IMR-90 (cell line): ENCODE data around the gene STRIP2. TPM values are rescaled to one million over a fixed set of nuclear protein-coding genes. Genes with fewer than 3 reads are reported as not detected.

Experiments
- ATAC-seq: fragments of 200-7000 bp; cut with Tn5 transposase; 2 replicates; pipeline ENCODE4 v1.9.1; 2020; ENCODE audit warnings: low read depth, mild to moderate bottlenecking, moderate library complexity
- BruUV-seq: library from RNA; stranded (reverse); fragments of 400-500 nt; replicated peaks from 2 replicates; lab custom pipeline; 2021; lab: Mats Ljungman, UMichigan
- CTCF ChIA-PET: fragments of 300-600 bp; formaldehyde crosslinking; extraction: SDS; loops from one replicate; lab custom pipeline; 2021; ENCODE audit warnings: antibody characterized with exemption; lab: Yijun Ruan, JAX
- POLR2A ChIA-PET: fragments of 300-600 bp; sonication (Branson Sonifier 250); formaldehyde crosslinking; loops from one replicate; lab custom pipeline; 2022; ENCODE audit warnings: antibody characterized with exemption; ENCODE audit not compliant: unreplicated experiment; lab: Charles Lee
- DNase-seq: peaks from one replicate; pipeline ENCODE4 v3.0.0; 2013
- H2AFZ ChIP-seq: replicated peaks from 2 replicates; pipeline ENCODE3; 2013; ENCODE audit warnings: low read length, mild to moderate bottlenecking; ENCODE audit not compliant: poor library complexity
- H2AK5ac ChIP-seq: 2 replicates; pipeline ENCODE4 v1.6.1; 2013; ENCODE audit warnings: low read depth, low read length, inconsistent platforms
- H2AK9ac ChIP-seq: replicated peaks from 2 replicates; pipeline ENCODE3; 2013; ENCODE audit warnings: mild to moderate bottlenecking, low read depth, low read length, moderate library complexity; ENCODE audit not compliant: poor library complexity
- H2BK120ac ChIP-seq: 2 replicates; pipeline ENCODE4 v1.6.1; 2013; ENCODE audit warnings: low read depth, low read length, inconsistent platforms
- H2BK15ac ChIP-seq: 3 replicates; pipeline ENCODE4 v1.6.1; 2013; ENCODE audit warnings: low read depth, low read length, inconsistent platforms
- H2BK20ac ChIP-seq: 2 replicates; pipeline ENCODE4 v1.6.1; 2013; ENCODE audit warnings: low read depth, mild to moderate bottlenecking, inconsistent platforms, low read length, moderate library complexity
- H2BK5ac ChIP-seq: 2 replicates; pipeline ENCODE4 v1.6.1; 2013; ENCODE audit warnings: mild to moderate bottlenecking, low read depth, low read length, inconsistent platforms; ENCODE audit not compliant: poor library complexity, severe bottlenecking
- H3K14ac ChIP-seq: replicated peaks from 2 replicates; pipeline ENCODE4 v1.6.1; 2013; ENCODE audit warnings: low read depth, low read length, inconsistent platforms
- H3K18ac ChIP-seq: 2 replicates; pipeline ENCODE4 v1.6.1; 2013; ENCODE audit warnings: low read depth, low read length, control low read depth
- H3K23ac ChIP-seq: 2 replicates; pipeline ENCODE4 v1.6.1; 2013; ENCODE audit warnings: low read depth, low read length, inconsistent platforms
- H3K27ac ChIP-seq: 2 replicates; pipeline ENCODE4 v1.5.1; 2013; ENCODE audit warnings: mild to moderate bottlenecking, control low read depth, low read length; ENCODE audit not compliant: insufficient read depth
- H3K27me3 ChIP-seq: 2 replicates; pipeline ENCODE4 v1.6.1; 2013; ENCODE audit warnings: low read length; ENCODE audit not compliant: control insufficient read depth, insufficient read depth
- H3K36me3 ChIP-seq: 2 replicates; pipeline ENCODE4 v1.6.1; 2013; ENCODE audit warnings: low read length, mixed read lengths; ENCODE audit not compliant: control insufficient read depth, insufficient read depth
- H3K4ac ChIP-seq: 2 replicates; pipeline ENCODE4 v1.6.1; 2013; ENCODE audit warnings: low read depth, low read length, inconsistent platforms
- H3K4me1 ChIP-seq: 2 replicates; pipeline ENCODE4 v1.6.1; 2013; ENCODE audit warnings: low read length, mixed read lengths; ENCODE audit not compliant: control insufficient read depth, insufficient read depth
- H3K4me2 ChIP-seq: 2 replicates; pipeline ENCODE4 v1.6.1; 2013; ENCODE audit warnings: low read depth, mild to moderate bottlenecking, control low read depth, low read length, moderate library complexity
- H3K4me3 ChIP-seq: 2 replicates; pipeline ENCODE4 v1.5.1; 2013; ENCODE audit warnings: low read depth, mild to moderate bottlenecking, control low read depth, low read length, moderate library complexity; ENCODE audit not compliant: insufficient read depth
- H3K56ac ChIP-seq: 2 replicates; pipeline ENCODE4 v1.6.1; 2013; ENCODE audit warnings: low read length, inconsistent platforms; ENCODE audit not compliant: insufficient read depth; ENCODE audit errors: extremely low read depth
- H3K79me1 ChIP-seq, 2 experiments: 2 replicates each; pipeline ENCODE4 v1.6.1; 2013; ENCODE audit warnings: low read length in 2 of 2, inconsistent platforms in 1 of 2, low read depth in 1 of 2
- H3K9ac ChIP-seq: 2 replicates; pipeline ENCODE4 v1.6.1; 2013; ENCODE audit warnings: low read depth, low read length, control low read depth
- H3K9me1 ChIP-seq: 2 replicates; pipeline ENCODE4 v1.6.1; 2013; ENCODE audit warnings: low read length, inconsistent platforms; ENCODE audit not compliant: insufficient read depth
- H3K9me3 ChIP-seq: 2 replicates; pipeline ENCODE4 v1.6.1; 2013; ENCODE audit warnings: low read length; ENCODE audit not compliant: control insufficient read depth, insufficient read depth
- H4K20me1 ChIP-seq: 2 replicates; pipeline ENCODE4 v1.6.1; 2013; ENCODE audit warnings: low read length, inconsistent platforms; ENCODE audit not compliant: insufficient read depth
- H4K5ac ChIP-seq: 2 replicates; pipeline ENCODE4 v1.6.1; 2013; ENCODE audit warnings: mild to moderate bottlenecking, low read depth, low read length, control low read depth
- H4K8ac ChIP-seq, 2 experiments: 2 replicates each; pipeline ENCODE4 v1.6.1; 2013; ENCODE audit warnings: low read depth in 2 of 2, low read length in 2 of 2, control low read depth in 1 of 2, inconsistent platforms in 1 of 2
- H4K91ac ChIP-seq: 2 replicates; pipeline ENCODE4 v1.6.1; 2013; ENCODE audit warnings: low read depth, low read length, inconsistent platforms; ENCODE audit not compliant: insufficient read depth
- CEBPB ChIP-seq: IDR thresholded peaks from 2 replicates; pipeline ENCODE4 v1.6.1; 2012; ENCODE audit warnings: low read depth, low read length, improper control_type of control experiment
- CTCF ChIP-seq: conservative IDR thresholded peaks from 2 replicates; pipeline ENCODE4 v1.5.1; 2012; ENCODE audit warnings: mild to moderate bottlenecking, low read depth, low read length, improper control_type of control experiment
- WGBS, 2 experiments: methylation state at CpG; one replicate each; pipeline versions ENCODE4 v1.1.5 to v1.1.7; 2013; ENCODE audit warnings: missing lambda C conversion rate in 2 of 2; ENCODE audit not compliant: insufficient read length in 1 of 2; ENCODE audit errors: extremely low coverage in 2 of 2; 5-methylcytosine and 5-hydroxymethylcytosine counted together
- dilution Hi-C: fragments of 300-500 bp; cut with HindIII; formaldehyde crosslinking; loops from one replicate; pipeline ENCODE4 v1.14.3; 2018; ENCODE audit warnings: low sequenced_read_pairs; ENCODE audit not compliant: unreplicated experiment
- in situ Hi-C: fragments of 300-500 bp; cut with MboI; formaldehyde crosslinking; loops from 3 replicates; pipeline ENCODE4 v1.14.3; 2019; ENCODE audit warnings: low sequenced_read_pairs, inconsistent platforms, mixed read lengths
- intact Hi-C: fragments of 100-400 bp; cut with micrococcal nuclease; formaldehyde crosslinking; loops from 2 replicates; pipeline ENCODE4 v1.10.0; 2022
- polyA plus RNA-seq, 3 experiments: library from polyadenylated mRNA; depleted of rRNA; stranded (reverse); fragments of >200 nt; gene quantifications; 2 replicates each; pipeline ENCODE4 v1.2.3, GENCODE V29; 2012; ENCODE audit warnings: low replicate concordance in 1 of 3
- total RNA-seq: library from RNA; depleted of rRNA; stranded (reverse); fragments of >200 nt; gene quantifications from 2 replicates; pipeline ENCODE4 v1.2.3, GENCODE V29; 2012
- TF ChIP-seq, protein P1 (sequence below): fragments of 150-350 bp; IDR thresholded peaks from 2 replicates; pipeline ENCODE4 v1.6.1; 2017; ENCODE audit warnings: mild to moderate bottlenecking, antibody characterized with exemption, low read length, low read depth

Gene STRIP2
- total and polyA plus RNA-seq, 2 of the 4 experiments (the other 2 are of a cell fraction): 1.8 to 3.0 TPM

- no peak for DNase-seq
- Histone ChIP-seq H3K9me3 (no peaks in the 10 kb centered on the region), H3K56ac (no peak overlapping the region), H2AFZ (no peak overlapping the region), H3K27me3 (peaks cover 45% of the 10 kb centered on the region), H3K9ac (no peak overlapping the region), H4K8ac (no peak overlapping the region), H3K14ac (no peak overlapping the region), H3K36me3 (no peaks in the 10 kb centered on the region), H4K20me1 (no peaks in the 10 kb centered on the region), H2BK20ac (no peak overlapping the region), H2BK120ac (no peak overlapping the region), H4K5ac (no peak overlapping the region), H2AK5ac (no peak overlapping the region), H3K4ac (no peak overlapping the region), H2AK9ac (no peak overlapping the region), H3K79me1 (no peaks in the 10 kb centered on the region), H3K4me1 (no peaks in the 10 kb centered on the region), H3K9me1 (no peaks in the 10 kb centered on the region), H4K91ac (no peak overlapping the region), H3K4me2 (no peak overlapping the region), H3K27ac (no peak overlapping the region), H3K23ac (no peak overlapping the region), H3K4me3 (no peak overlapping the region), H2BK15ac (no peak overlapping the region), H3K18ac (no peak overlapping the region), H2BK5ac (no peak overlapping the region)
- no peak for ATAC-seq
- CTCF ChIA-PET: no interaction called here
- TF ChIP-seq CTCF: no peak
- TF ChIP-seq CEBPB: no peak
- TF ChIP-seq, protein P1, sequence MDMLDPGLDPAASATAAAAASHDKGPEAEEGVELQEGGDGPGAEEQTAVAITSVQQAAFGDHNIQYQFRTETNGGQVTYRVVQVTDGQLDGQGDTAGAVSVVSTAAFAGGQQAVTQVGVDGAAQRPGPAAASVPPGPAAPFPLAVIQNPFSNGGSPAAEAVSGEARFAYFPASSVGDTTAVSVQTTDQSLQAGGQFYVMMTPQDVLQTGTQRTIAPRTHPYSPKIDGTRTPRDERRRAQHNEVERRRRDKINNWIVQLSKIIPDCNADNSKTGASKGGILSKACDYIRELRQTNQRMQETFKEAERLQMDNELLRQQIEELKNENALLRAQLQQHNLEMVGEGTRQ: no peak
- no TSS peak for BruUV-seq
- in situ Hi-C loops (no loop called here), intact Hi-C loops (no loop called here), dilution Hi-C loops (no loop called here)
- no CpG with 5 or more reads among the region's 6 CpGs for WGBS, 2 experiments
- POLR2A ChIA-PET: no interaction called here
Measured at GRCh38 chr7:129517931-129518330, 83.7 kb downstream of the STRIP2 start.
